ENCODE results near the gene FALEC.

DNA sequence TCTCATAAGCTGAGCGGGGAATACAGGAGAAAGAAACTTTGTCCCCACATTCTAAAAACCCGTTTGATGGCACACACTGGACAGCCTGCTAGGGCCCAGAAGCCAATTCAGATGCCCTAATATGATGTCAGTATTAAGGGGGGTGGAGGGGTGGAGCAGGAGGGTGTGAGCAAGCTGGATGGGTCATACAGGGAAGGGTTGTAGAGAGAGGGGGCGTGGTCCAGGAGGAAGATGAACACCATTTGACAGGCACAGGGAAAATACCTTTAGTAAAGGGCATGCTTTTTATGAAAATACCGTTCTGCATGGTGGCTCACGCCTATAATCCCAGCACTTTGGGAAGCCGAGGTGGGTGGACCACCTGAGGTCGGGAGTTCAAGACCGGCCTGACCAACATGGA, 22.4 kb upstream of the FALEC start:
- no peak for TF ChIP-seq ESRRG (CRISPR knock-in tag; IDR thresholded peaks at IDR 0.05)
- TF ChIP-seq, protein P1, sequence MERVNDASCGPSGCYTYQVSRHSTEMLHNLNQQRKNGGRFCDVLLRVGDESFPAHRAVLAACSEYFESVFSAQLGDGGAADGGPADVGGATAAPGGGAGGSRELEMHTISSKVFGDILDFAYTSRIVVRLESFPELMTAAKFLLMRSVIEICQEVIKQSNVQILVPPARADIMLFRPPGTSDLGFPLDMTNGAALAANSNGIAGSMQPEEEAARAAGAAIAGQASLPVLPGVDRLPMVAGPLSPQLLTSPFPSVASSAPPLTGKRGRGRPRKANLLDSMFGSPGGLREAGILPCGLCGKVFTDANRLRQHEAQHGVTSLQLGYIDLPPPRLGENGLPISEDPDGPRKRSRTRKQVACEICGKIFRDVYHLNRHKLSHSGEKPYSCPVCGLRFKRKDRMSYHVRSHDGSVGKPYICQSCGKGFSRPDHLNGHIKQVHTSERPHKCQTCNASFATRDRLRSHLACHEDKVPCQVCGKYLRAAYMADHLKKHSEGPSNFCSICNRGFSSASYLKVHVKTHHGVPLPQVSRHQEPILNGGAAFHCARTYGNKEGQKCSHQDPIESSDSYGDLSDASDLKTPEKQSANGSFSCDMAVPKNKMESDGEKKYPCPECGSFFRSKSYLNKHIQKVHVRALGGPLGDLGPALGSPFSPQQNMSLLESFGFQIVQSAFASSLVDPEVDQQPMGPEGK (CRISPR knock-in tag; IDR thresholded peaks at IDR 0.05; ENCODE audit: borderline replicate concordance) = no peak
